GM12872 (cell line): ENCODE data around the gene SMYD3.

Source experiments
- TF ChIP-seq, protein P1 (sequence below): IDR thresholded peaks from 3 replicates; pipeline ENCODE4 v1.5.1; 2011; ENCODE audit warnings: low read depth, mild to moderate bottlenecking, low read length, moderate library complexity; ENCODE audit not compliant: insufficient read depth

SMYD3 gene

DNA sequence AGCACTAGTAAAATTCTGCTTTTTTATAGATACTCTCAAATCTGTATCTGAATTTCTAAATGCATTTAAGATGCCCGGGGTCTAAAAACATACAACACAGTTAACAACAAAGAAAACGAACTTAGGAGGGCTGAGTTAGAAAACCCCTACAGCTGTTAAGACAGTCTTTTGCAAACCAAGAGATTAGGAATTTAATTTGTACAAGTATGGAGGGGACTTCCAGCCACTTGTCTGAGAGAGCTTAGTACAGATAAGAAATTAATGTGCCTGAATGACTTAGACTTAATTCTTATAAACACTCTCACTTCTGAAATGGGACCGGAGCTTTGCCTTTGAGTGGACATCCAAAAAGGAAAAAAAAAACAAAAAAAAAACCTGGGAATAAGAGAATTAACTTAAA is 61.6 kb downstream of the SMYD3 start:
- TF ChIP-seq, protein P1, sequence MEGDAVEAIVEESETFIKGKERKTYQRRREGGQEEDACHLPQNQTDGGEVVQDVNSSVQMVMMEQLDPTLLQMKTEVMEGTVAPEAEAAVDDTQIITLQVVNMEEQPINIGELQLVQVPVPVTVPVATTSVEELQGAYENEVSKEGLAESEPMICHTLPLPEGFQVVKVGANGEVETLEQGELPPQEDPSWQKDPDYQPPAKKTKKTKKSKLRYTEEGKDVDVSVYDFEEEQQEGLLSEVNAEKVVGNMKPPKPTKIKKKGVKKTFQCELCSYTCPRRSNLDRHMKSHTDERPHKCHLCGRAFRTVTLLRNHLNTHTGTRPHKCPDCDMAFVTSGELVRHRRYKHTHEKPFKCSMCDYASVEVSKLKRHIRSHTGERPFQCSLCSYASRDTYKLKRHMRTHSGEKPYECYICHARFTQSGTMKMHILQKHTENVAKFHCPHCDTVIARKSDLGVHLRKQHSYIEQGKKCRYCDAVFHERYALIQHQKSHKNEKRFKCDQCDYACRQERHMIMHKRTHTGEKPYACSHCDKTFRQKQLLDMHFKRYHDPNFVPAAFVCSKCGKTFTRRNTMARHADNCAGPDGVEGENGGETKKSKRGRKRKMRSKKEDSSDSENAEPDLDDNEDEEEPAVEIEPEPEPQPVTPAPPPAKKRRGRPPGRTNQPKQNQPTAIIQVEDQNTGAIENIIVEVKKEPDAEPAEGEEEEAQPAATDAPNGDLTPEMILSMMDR: no peak

DNA sequence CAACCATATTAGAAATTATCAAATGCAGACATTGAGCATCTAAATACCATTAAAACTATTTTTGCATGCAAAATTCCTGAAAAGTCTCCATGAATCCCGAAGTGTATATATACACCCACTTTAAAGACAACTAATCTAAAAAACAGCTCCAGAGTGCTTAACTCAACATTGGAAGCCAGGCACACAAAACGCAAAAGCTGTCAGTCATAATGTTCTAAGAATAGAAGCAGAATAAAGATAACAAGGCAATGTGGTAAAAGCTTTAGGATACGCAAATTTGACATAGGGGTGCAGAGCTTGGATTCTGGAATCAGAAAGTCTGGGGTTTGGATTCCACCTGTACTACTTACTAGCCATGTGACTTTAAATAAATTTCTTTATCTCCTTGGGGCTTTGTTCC is 62.5 kb downstream of the SMYD3 start:
- TF ChIP-seq, protein P1: no peak

DNA sequence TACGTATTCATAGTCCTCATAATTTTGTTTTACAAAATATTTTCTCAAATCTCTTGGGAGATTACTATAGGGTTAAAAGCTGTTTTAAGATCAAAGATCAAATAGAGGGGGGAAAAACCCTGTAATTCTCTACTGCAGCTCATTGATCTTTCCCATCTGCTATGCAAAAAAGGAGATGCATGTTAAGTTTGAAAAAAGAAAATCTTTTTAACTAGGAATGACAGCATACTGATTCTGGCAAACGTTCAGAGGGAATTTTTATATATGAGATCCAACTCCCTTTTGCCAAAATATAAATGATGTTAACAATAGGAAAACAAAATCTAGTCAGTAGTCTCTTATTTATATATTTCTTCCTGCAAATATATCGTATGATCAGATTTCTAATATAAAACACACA is 69.1 kb downstream of the SMYD3 start:
- TF ChIP-seq, protein P1: no peak

DNA sequence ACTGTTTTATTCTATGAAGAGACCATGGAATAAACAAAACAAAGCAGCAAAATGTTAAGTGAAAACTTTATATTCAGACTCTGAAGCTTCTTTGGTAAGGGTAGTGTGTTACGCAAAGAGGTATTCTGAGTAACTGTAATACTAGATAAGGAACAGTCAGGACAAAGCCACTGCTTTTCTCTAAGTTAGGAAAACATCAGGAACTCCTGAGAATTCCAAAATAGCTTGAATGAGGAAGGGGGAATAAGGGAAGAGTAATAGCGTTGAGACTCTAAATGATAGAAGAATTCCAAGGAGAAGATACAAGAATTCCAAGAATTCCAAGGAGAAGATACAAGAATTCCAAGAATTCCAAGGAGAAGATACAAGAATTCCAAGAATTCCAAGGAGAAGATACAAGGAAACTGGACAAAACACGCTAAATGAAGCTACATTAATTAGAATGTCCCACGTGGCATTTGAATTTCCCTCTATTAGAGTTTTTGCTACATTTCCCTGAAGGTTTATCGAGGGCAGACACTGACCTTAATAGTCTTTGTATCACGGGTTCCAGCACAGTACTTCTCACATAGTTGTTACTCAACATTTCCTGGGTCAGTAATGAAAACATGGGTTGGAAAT is 71.5 kb downstream of the SMYD3 start:
- TF ChIP-seq, protein P1: no peak

DNA sequence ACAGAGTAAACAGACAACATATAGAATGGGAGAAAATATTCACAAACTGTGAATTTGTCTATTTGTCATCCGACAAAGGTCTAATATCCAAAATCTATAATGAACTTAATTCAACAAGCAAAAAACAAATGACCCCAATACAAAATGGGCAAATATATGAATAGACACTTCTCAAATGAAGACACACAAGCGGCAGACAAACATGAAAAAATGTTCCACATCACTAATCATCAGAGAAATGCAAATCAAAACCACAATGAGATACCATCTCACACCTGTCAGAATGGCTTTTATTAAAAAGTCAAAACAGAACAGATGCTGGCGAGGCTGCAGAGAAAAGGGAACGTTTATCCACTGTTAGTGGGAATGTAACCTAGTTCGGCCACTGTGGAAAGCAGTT is 72.7 kb downstream of the SMYD3 start:
- TF ChIP-seq, protein P1: no peak

DNA sequence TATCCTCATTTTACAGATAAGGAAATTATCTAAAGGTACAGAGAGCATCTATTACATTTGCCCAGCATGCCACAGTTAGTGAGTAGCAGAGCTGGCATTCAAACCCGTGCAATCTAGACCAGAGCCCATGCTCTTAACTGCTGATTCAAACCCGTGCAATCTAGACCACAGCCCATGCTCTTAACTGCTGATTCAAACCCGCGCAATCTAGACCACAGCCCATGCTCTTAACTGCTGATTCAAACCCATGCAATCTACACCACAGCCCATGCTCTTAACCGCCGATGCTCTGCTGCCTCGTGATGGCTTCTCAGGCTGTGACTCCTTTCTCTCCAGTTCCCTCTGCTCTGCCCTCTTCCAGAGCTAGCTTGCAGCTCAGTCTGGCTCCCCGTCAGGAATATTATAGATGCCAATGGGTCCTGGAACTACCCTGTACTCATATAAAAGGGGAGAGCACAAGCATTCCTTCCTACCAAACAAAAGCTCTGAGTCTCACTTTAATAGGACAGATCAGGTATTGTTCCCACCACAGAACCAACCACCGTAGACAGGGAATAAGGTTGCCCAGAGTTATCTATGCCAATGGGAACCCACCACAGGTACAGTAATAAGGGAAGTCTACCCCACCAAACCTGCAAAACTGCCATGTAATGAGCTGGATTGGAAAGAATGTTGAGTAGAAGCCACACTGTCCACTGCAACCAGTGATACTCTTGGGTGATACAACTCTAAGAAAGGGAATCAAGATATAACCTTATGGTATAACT is 78.4 kb downstream of the SMYD3 start:
- TF ChIP-seq, protein P1: no peak

DNA sequence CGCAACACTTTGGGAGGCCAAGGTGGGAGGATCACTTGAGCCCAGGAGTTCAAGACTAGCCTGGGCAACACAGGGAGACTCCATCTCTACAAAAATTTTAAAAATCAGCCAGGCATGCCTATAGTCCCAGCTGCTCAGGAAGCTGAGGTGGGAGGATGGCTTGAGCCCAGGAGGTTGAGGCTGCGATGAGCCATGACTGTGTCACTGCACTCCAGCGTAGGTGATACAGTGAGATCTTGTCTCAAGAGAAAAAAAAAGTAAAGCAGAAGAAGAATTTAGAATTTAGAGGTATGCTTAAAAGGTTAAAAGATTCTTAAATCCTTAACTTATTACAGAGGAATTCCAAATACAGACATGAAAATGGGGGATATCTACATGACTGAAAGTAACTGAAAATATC is 79.5 kb downstream of the SMYD3 start:
- TF ChIP-seq, protein P1: no peak
